Karpas-422 (cell line): ENCODE measurements around the gene SLAMF9. TPM values are rescaled to one million over a fixed set of nuclear protein-coding genes. Genes with fewer than 3 reads are reported as not detected.
"Not testable (repeated sequence)": the region's sequence is repeated elsewhere in the genome, so short reads cannot be mapped to it uniquely, and the experiment has no call there.

Source experiments
- DNase-seq: peaks from one replicate; pipeline ENCODE4 v3.0.0-alpha.2; 2015
- H2AFZ ChIP-seq: fragments of 200-600 bp; sonication (generic); 2 replicates; pipeline ENCODE4 v1.6.1; 2014; ENCODE audit warnings: antibody characterized with exemption, low read length, mixed read lengths
- H3K27ac ChIP-seq: fragments of 200-600 bp; sonication (generic); 2 replicates; pipeline ENCODE4 v1.5.1; 2014; ENCODE audit warnings: mild to moderate bottlenecking, low read length, moderate library complexity
- H3K27me3 ChIP-seq: fragments of 200-600 bp; sonication (generic); 2 replicates; pipeline ENCODE4 v1.6.1; 2014; ENCODE audit warnings: low read length, mixed read lengths
- H3K36me3 ChIP-seq: fragments of 200-600 bp; sonication (generic); 2 replicates; pipeline ENCODE4 v1.6.1; 2014; ENCODE audit warnings: low read length, mixed read lengths; ENCODE audit not compliant: insufficient read depth
- H3K4me1 ChIP-seq: fragments of 200-600 bp; sonication (generic); 2 replicates; pipeline ENCODE4 v1.6.1; 2014; ENCODE audit warnings: mild to moderate bottlenecking, low read length, mixed read lengths
- H3K4me2 ChIP-seq: fragments of 200-600 bp; sonication (generic); 2 replicates; pipeline ENCODE4 v1.6.1; 2014; ENCODE audit warnings: low read length, low read depth, mild to moderate bottlenecking; ENCODE audit not compliant: poor library complexity, severe bottlenecking
- H3K4me3 ChIP-seq: fragments of 200-600 bp; sonication (generic); 2 replicates; pipeline ENCODE4 v1.5.1; 2014; ENCODE audit warnings: mild to moderate bottlenecking, antibody characterized with exemption, low read length, mixed read lengths
- H3K79me2 ChIP-seq: fragments of 200-600 bp; sonication (generic); 2 replicates; pipeline ENCODE4 v1.6.1; 2014; ENCODE audit warnings: mild to moderate bottlenecking, low read length, mixed read lengths
- H3K9ac ChIP-seq: fragments of 200-600 bp; sonication (generic); 2 replicates; pipeline ENCODE4 v1.6.0; 2014; ENCODE audit warnings: low read length
- H3K9me2 ChIP-seq: fragments of 200-600 bp; sonication (generic), shearing (Covaris generic); replicated peaks from 2 replicates; pipeline ENCODE4 v1.6.0; 2014; ENCODE audit warnings: mild to moderate bottlenecking, low read length, moderate library complexity; ENCODE audit not compliant: insufficient read depth
- H3K9me3 ChIP-seq: fragments of 300-700, 200-600 bp; sonication (generic); 2 replicates; pipeline ENCODE4 v1.6.1; 2014; ENCODE audit warnings: low read length, mixed read lengths
- H4K20me1 ChIP-seq: fragments of 200-600 bp; sonication (generic); 2 replicates; pipeline ENCODE4 v1.6.1; 2014; ENCODE audit warnings: mild to moderate bottlenecking, antibody characterized with exemption, low read length, low read depth; ENCODE audit not compliant: insufficient read depth
- total RNA-seq: library from RNA; depleted of rRNA; stranded (reverse); fragments of >200 nt; shearing (Covaris generic); gene quantifications from 2 replicates; pipeline ENCODE4 v1.2.3, GENCODE V29; 2014; ENCODE audit warnings: low replicate concordance; rRNA removed

SLAMF9 gene
- total RNA-seq, 1 experiment from 2014 or later, result not detected

GRCh38 chr1:159904036-159904435, 50.0 kb downstream of the SLAMF9 start:
- H3K9me3 ChIP-seq, H2AFZ ChIP-seq, H3K36me3 ChIP-seq, H3K9ac ChIP-seq, H3K9me2 ChIP-seq, H3K4me1 ChIP-seq, H3K27me3 ChIP-seq, H4K20me1 ChIP-seq, H3K4me2 ChIP-seq, H3K27ac ChIP-seq, H3K79me2 ChIP-seq, DNase-seq, H3K4me3 ChIP-seq: not testable (repeated sequence)

DNA sequence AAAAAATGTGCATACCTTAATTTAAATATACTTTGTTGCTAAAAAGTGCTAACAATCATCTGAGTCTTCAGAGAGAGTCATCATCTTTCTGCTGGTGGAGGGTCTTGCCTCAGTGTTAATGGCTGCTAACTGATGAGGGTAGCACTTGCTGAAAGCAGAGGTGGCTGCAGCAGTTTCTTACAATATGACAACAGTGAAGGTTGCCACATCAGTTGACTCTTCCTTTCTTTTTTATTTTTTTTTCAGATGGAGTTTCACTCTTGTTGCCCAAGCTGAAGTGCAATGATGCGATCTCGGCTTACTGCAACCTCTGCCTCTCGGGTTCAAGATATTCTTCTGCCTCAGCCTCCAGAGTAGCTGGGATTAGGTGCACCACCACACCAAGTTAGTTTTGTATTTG, 51.5 kb downstream of the SLAMF9 start:
- Histone ChIP-seq H3K36me3 (no peaks in the 10 kb centered on the region), H3K4me1 (no peaks in the 10 kb centered on the region), H3K4me2 (no peak overlapping the region), H3K9me2 (no peaks in the 10 kb centered on the region), H3K9ac (no peak overlapping the region), H3K9me3 (no peaks in the 10 kb centered on the region), H3K27me3 (no peaks in the 10 kb centered on the region), H3K4me3 (no peak overlapping the region), H3K27ac (no peak overlapping the region), H4K20me1 (no peaks in the 10 kb centered on the region), H2AFZ (no peak overlapping the region), H3K79me2 (no peaks in the 10 kb centered on the region)
- DNase-seq, result no peak

Other genes with a start within 250 kb of the SLAMF9 start
- not detected in 2 replicates for gene CRP, start 239.6 kb downstream of the SLAMF9 start, total RNA-seq
- gene DUSP23, start 173.3 kb downstream of the SLAMF9 start, total RNA-seq, result not detected in 2 replicates
- not detected in 2 replicates for gene FCRL6, start 151.9 kb downstream of the SLAMF9 start, total RNA-seq
- gene SLAMF8, start 127.4 kb downstream of the SLAMF9 start, total RNA-seq, result not detected in 2 replicates
- not detected in 2 replicates for gene VSIG8, start 91.6 kb downstream of the SLAMF9 start, total RNA-seq
- 1.2 TPM in 1 of 2 replicates, not detected in the other for gene CFAP45, start 54.1 kb downstream of the SLAMF9 start, total RNA-seq
- gene TAGLN2, start 28.7 kb downstream of the SLAMF9 start, total RNA-seq, result 141 and 188 TPM in 2 replicates
- not detected in 2 replicates for gene IGSF9, start 8.6 kb downstream of the SLAMF9 start, total RNA-seq
- 3.2 and 6.3 TPM in 2 replicates for gene PIGM, start 77.8 kb upstream of the SLAMF9 start, total RNA-seq
- not detected in 2 replicates for gene KCNJ10, start 115.9 kb upstream of the SLAMF9 start, total RNA-seq
- gene KCNJ9, start 127.3 kb upstream of the SLAMF9 start, total RNA-seq, result not detected in 2 replicates
- 15.8 and 33.8 TPM in 2 replicates for gene IGSF8, start 144.4 kb upstream of the SLAMF9 start, total RNA-seq
- not detected in 2 replicates for gene ATP1A2, start 161.5 kb upstream of the SLAMF9 start, total RNA-seq
- not detected in 2 replicates for gene ATP1A4, start 197.4 kb upstream of the SLAMF9 start, total RNA-seq
- not detected in 2 replicates for gene CASQ1, start 236.3 kb upstream of the SLAMF9 start, total RNA-seq